HG03066 (cell line): ENCODE results near the gene TMEM205.
"Not testable (repeated sequence)": the region's sequence is repeated elsewhere in the genome, so short reads cannot be mapped to it uniquely, and the experiment has no call there.

Experiments
- ATAC-seq: cut with Tn5 transposase; IDR thresholded peaks from one replicate; pipeline ENCODE4 v1.9.1; 2021; ENCODE audit warnings: low read depth; ENCODE audit not compliant: unreplicated experiment

TMEM205 gene

GRCh38 chr19:11340099-11340467 is 6.0 kb downstream of the TMEM205 start:
- ATAC-seq: not testable (repeated sequence)

GRCh38 chr19:11339254-11340098 is 6.6 kb downstream of the TMEM205 start, which contains the start of gene RAB3D:
Gene RAB3D (minus strand): TSS chr19:11339657. CDS start chr19:11337399, 2,258 bp downstream.
- no peak for ATAC-seq

GRCh38 chr19:11338569-11339253 is 7.4 kb downstream of the TMEM205 start:
- ATAC-seq: no peak

GRCh38 chr19:11338121-11338520 is 7.9 kb downstream of the TMEM205 start:
- no peak for ATAC-seq

GRCh38 chr19:11337080-11337479 is 9.0 kb downstream of the TMEM205 start:
- no peak for ATAC-seq

GRCh38 chr19:11335449-11336146 is 10.5 kb downstream of the TMEM205 start:
- ATAC-seq: no peak

- ATAC-seq: not testable (repeated sequence)
These were observed 12.2 kb downstream of the TMEM205 start for GRCh38 chr19:11333838-11334237.

GRCh38 chr19:11332822-11333221 is 13.2 kb downstream of the TMEM205 start:
- ATAC-seq: no peak

- no peak for ATAC-seq
These were observed 14.6 kb downstream of the TMEM205 start for GRCh38 chr19:11331502-11331901.

- no peak for ATAC-seq
These were observed 15.9 kb downstream of the TMEM205 start for GRCh38 chr19:11330127-11330526.

GRCh38 chr19:11325544-11325943 is 20.5 kb downstream of the TMEM205 start:
- ATAC-seq: no peak

- no peak for ATAC-seq
These were observed 21.2 kb downstream of the TMEM205 start for GRCh38 chr19:11324748-11325389.

- no peak for ATAC-seq
These were observed 21.9 kb downstream of the TMEM205 start for GRCh38 chr19:11324079-11324661.

GRCh38 chr19:11323601-11324078 is 22.4 kb downstream of the TMEM205 start:
- no peak for ATAC-seq

GRCh38 chr19:11322269-11323024 is 23.6 kb downstream of the TMEM205 start:
- no peak for ATAC-seq

- ATAC-seq: no peak
These were observed 24.6 kb downstream of the TMEM205 start for GRCh38 chr19:11321191-11322126.

- not testable (repeated sequence) for ATAC-seq
These were observed 25.6 kb downstream of the TMEM205 start for GRCh38 chr19:11320278-11320995.

- no peak for ATAC-seq
These were observed 39.7 kb downstream of the TMEM205 start for GRCh38 chr19:11306337-11306736.
